Measurements from ENCODE around the gene KRT72. TPM values are rescaled to one million over a fixed set of nuclear protein-coding genes. Genes with fewer than 3 reads are reported as not detected.
A peak's percentile ranks its signal among the peaks of the same experiment; 100 is the strongest.

Gene KRT72
- total and polyA plus RNA-seq, 4 donors, result 1.6 TPM; not detected in 3

DNA sequence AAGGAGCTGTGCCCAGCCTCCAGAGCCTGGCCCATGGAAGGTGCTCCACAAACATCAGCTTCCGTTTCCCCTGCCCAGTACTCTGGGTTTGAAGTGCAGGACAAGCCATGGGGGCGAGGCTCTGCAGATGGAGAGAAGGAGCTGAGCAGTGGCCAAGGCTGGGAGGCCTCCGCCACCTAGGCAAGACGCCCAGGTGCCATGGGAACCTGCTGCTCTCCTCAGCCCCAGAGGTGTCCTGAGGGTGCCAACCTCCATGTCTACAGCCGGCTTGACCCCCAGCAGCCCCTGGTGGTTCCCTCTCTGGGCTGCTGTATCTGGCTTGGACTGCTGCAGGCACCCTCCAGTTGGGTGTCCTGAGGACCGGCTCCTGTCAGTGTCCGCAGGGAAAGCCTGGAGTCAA lies 60.7 kb downstream of the KRT72 start:
- H3K27me3 ChIP-seq (ENCODE audit: control insufficient read depth in 1 of 2, insufficient read depth in 2 of 2, low read length in 1 of 2), result no peaks in the 10 kb centered on the region
- intact Hi-C loops (cut with DNase I), result no loop called here
- no peaks in the 10 kb centered on the region for H3K4me1 ChIP-seq (ENCODE audit: control insufficient read depth in 1 of 2, insufficient read depth in 2 of 2, low read length in 2 of 2)
- H3K36me3 ChIP-seq (ENCODE audit: control insufficient read depth in 1 of 2, insufficient read depth in 2 of 2, low read length in 1 of 2), result no peaks in the 10 kb centered on the region
- DNase-seq, result peak; percentile 18 to 47
- no peak overlapping the region for H3K27ac ChIP-seq (ENCODE audit: low read depth in 1 of 2, low read length in 2 of 2)
- 93 to 96% methylated on average over 7 of the region's 7 CpGs for WGBS, 2 donors
- no peaks in the 10 kb centered on the region for H3K9me3 ChIP-seq (ENCODE audit: control insufficient read depth, low read length)
- ATAC-seq (ENCODE audit: low FRiP score), result no peak
- H3K4me3 ChIP-seq (ENCODE audit: low read length in 2 of 2), result no peak overlapping the region

DNA sequence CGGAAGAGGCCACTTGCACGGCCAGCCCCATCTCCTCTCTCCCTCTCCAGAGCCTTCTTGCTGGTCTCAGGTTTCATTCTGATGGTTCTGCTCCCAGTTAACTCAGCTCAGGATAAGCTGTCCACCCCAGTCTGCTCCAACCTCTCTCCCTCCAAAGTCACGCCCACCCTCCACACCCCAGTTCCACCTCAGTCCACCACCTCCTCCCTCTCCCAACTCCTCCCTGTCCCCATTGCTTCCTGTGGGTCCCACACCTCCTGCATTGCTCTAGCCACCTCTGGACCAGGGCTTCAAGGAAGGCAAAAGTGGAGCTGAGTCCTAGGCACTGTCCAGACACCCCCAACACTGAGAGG lies 61.5 kb downstream of the KRT72 start:
- Histone ChIP-seq H3K27ac (ENCODE audit: low read depth in 1 of 2, low read length in 2 of 2) (no peak overlapping the region), H3K4me1 (ENCODE audit: control insufficient read depth in 1 of 2, insufficient read depth in 2 of 2, low read length in 2 of 2) (no peaks in the 10 kb centered on the region), H3K36me3 (ENCODE audit: control insufficient read depth in 1 of 2, insufficient read depth in 2 of 2, low read length in 1 of 2) (no peaks in the 10 kb centered on the region), H3K27me3 (ENCODE audit: control insufficient read depth in 1 of 2, insufficient read depth in 2 of 2, low read length in 1 of 2) (no peaks in the 10 kb centered on the region), H3K4me3 (ENCODE audit: low read length in 2 of 2) (no peak overlapping the region), H3K9me3 (ENCODE audit: control insufficient read depth, low read length) (no peaks in the 10 kb centered on the region)
- 95 to 100% methylated on average over 3 of the region's 3 CpGs for WGBS, 2 donors
- DNase-seq (peak in 1 of 2 donors; percentile 23), ATAC-seq (ENCODE audit: low FRiP score) (no peak)
- intact Hi-C loops (cut with DNase I), result no loop called here

DNA sequence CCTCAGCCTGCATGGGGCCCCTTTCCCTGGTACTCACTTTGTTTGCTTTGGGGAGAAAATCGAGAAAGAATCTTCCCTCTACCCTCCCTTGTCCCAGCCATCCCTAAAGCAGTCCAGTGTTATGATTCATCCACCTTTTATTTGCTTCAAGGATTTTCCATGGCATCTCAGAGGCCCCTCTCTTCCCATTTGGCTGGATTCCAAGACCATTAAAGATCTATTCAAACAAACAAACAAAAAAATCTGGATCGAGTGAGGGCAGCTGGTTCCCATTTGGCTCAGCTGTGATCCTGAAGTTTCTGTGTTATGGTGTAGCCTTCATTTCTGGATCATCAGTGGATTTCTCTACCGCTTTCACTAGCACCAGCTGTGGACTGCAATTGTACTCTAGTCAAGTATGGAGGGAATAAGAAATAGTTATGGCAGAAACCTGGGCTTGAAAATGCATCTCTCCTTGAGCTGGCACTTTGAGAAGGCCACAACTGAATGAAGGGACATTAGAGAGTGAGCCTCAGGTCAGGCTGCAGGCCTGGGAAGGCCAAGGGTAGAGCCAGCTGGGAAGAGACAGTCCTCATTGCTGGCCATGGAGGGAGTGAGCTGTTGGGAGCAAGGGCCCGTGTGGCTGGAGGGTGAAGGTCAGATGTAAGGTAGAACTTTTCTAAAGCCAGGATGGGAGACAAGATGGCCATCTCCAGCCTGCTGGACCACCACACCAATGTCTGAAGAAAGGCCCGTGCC lies 62.0 kb downstream of the KRT72 start:
- WGBS, 2 donors, result 74 to 75% methylated on average over 5 of the region's 5 CpGs
- DNase-seq (peak in 1 of 2 donors; percentile 55), ATAC-seq (ENCODE audit: low FRiP score) (no peak)
- Histone ChIP-seq H3K4me3 (ENCODE audit: low read length in 2 of 2) (no peak overlapping the region), H3K27me3 (ENCODE audit: control insufficient read depth in 1 of 2, insufficient read depth in 2 of 2, low read length in 1 of 2) (no peaks in the 10 kb centered on the region), H3K9me3 (ENCODE audit: control insufficient read depth, low read length) (no peaks in the 10 kb centered on the region), H3K27ac (ENCODE audit: low read depth in 1 of 2, low read length in 2 of 2) (no peak overlapping the region), H3K36me3 (ENCODE audit: control insufficient read depth in 1 of 2, insufficient read depth in 2 of 2, low read length in 1 of 2) (no peaks in the 10 kb centered on the region), H3K4me1 (ENCODE audit: control insufficient read depth in 1 of 2, insufficient read depth in 2 of 2, low read length in 2 of 2) (no peaks in the 10 kb centered on the region)
- intact Hi-C loops (cut with DNase I), result no loop called here

DNA sequence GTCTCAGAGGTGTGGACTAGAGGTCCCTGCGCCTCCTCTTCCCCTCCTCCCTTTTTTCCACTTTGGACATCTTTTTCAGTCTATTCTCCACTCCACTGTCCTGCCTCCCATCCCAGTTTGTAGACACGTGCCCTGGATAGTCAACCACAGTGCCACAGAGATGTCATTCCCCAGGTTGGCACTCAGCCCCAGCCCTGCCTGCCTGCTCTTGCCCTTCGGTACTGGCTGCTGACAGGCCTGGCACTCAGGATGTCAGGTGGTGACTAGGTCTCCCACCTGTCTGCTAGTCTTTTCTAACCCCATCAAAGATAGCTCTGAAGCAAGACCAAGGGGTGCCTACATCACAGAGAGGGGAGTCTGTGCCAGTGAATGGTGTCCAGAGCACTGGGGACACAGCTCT lies 64.2 kb downstream of the KRT72 start:
- Histone ChIP-seq H3K27ac (ENCODE audit: low read depth in 1 of 2, low read length in 2 of 2) (no peak overlapping the region), H3K9me3 (ENCODE audit: control insufficient read depth, low read length) (no peaks in the 10 kb centered on the region), H3K27me3 (ENCODE audit: control insufficient read depth in 1 of 2, insufficient read depth in 2 of 2, low read length in 1 of 2) (no peaks in the 10 kb centered on the region), H3K36me3 (ENCODE audit: control insufficient read depth in 1 of 2, insufficient read depth in 2 of 2, low read length in 1 of 2) (no peaks in the 10 kb centered on the region), H3K4me1 (ENCODE audit: control insufficient read depth in 1 of 2, insufficient read depth in 2 of 2, low read length in 2 of 2) (no peaks in the 10 kb centered on the region), H3K4me3 (ENCODE audit: low read length in 2 of 2) (no peak overlapping the region)
- intact Hi-C loops (cut with DNase I), result no loop called here
- ATAC-seq (ENCODE audit: low FRiP score) (no peak), DNase-seq (peak in 1 of 2 donors; percentile 45)
- 71 to 81% methylated on average over 3 of the region's 3 CpGs for WGBS, 2 donors

Other genes with a start within 250 kb of the KRT72 start
- gene KRT85, start 234.0 kb downstream of the KRT72 start, total RNA-seq, result not detected
- not detected for gene KRT85, start 234.0 kb downstream of the KRT72 start, polyA plus RNA-seq
- gene KRT84, start 215.8 kb downstream of the KRT72 start, total RNA-seq, result not detected
- not detected for gene KRT84, start 215.8 kb downstream of the KRT72 start, polyA plus RNA-seq
- not detected for gene KRT82, start 195.1 kb downstream of the KRT72 start, total RNA-seq
- not detected for gene KRT82, start 195.1 kb downstream of the KRT72 start, polyA plus RNA-seq
- not detected for gene KRT75, start 167.1 kb downstream of the KRT72 start, total RNA-seq
- not detected for gene KRT75, start 167.1 kb downstream of the KRT72 start, polyA plus RNA-seq
- gene KRT6B, start 149.3 kb downstream of the KRT72 start, total RNA-seq, result not detected
- gene KRT6B, start 149.3 kb downstream of the KRT72 start, polyA plus RNA-seq, result under 1 TPM in 1 of 2 donors, not detected in 1; 0.18 TPM
- not detected for gene KRT6C, start 127.7 kb downstream of the KRT72 start, total RNA-seq
- gene KRT6C, start 127.7 kb downstream of the KRT72 start, polyA plus RNA-seq, result under 1 TPM; 0.08 to 0.25 TPM
- gene KRT6A, start 108.2 kb downstream of the KRT72 start, total RNA-seq, result not detected
- 1 to 10 TPM in 1 of 2 donors, under 1 TPM in 1; 0.38 to 1.8 TPM for gene KRT6A, start 108.2 kb downstream of the KRT72 start, polyA plus RNA-seq
- under 1 TPM in 1 of 2 donors, not detected in 1; 0.87 TPM for gene KRT5, start 81.1 kb downstream of the KRT72 start, total RNA-seq
- gene KRT5, start 81.1 kb downstream of the KRT72 start, polyA plus RNA-seq, result 1 to 10 TPM; 1.4 to 2.4 TPM
- not detected for gene KRT71, start 48.3 kb downstream of the KRT72 start, total RNA-seq
- not detected for gene KRT71, start 48.3 kb downstream of the KRT72 start, polyA plus RNA-seq
- not detected for gene KRT74, start 27.6 kb downstream of the KRT72 start, total RNA-seq
- gene KRT74, start 27.6 kb downstream of the KRT72 start, polyA plus RNA-seq, result not detected
- not detected for gene KRT73, start 17.1 kb upstream of the KRT72 start, total RNA-seq
- not detected for gene KRT73, start 17.1 kb upstream of the KRT72 start, polyA plus RNA-seq
- not detected for gene KRT2, start 50.7 kb upstream of the KRT72 start, total RNA-seq
- gene KRT2, start 50.7 kb upstream of the KRT72 start, polyA plus RNA-seq, result under 1 TPM; 0.05 to 0.50 TPM
- under 1 TPM in 1 of 2 donors, not detected in 1; 0.51 TPM for gene KRT1, start 78.9 kb upstream of the KRT72 start, total RNA-seq
- not detected for gene KRT1, start 78.9 kb upstream of the KRT72 start, polyA plus RNA-seq
- gene KRT77, start 102.1 kb upstream of the KRT72 start, total RNA-seq, result not detected
- not detected for gene KRT77, start 102.1 kb upstream of the KRT72 start, polyA plus RNA-seq
- gene KRT76, start 175.9 kb upstream of the KRT72 start, total RNA-seq, result not detected
- gene KRT76, start 175.9 kb upstream of the KRT72 start, polyA plus RNA-seq, result not detected
- gene KRT3, start 194.7 kb upstream of the KRT72 start, total RNA-seq, result not detected
- not detected for gene KRT3, start 194.7 kb upstream of the KRT72 start, polyA plus RNA-seq
- not detected for gene KRT4, start 212.7 kb upstream of the KRT72 start, total RNA-seq
- 1 to 10 TPM; 3.9 to 4.6 TPM for gene KRT4, start 212.7 kb upstream of the KRT72 start, polyA plus RNA-seq
- not detected for gene KRT79, start 232.8 kb upstream of the KRT72 start, total RNA-seq
- not detected for gene KRT79, start 232.8 kb upstream of the KRT72 start, polyA plus RNA-seq
- gene KRT78, start 247.5 kb upstream of the KRT72 start, total RNA-seq, result not detected
- 1 to 10 TPM in 1 of 2 donors, under 1 TPM in 1; 0.10 to 2.0 TPM for gene KRT78, start 247.5 kb upstream of the KRT72 start, polyA plus RNA-seq